Prostate gland (tissue), 2 donors: ENCODE measurements around the gene SCN5A.

ENCODE experiments used
- POLR2A ChIP-seq: fragments of 450-650 bp; IDR thresholded peaks from one replicate; pipeline ENCODE4 v1.6.1; 2016; ENCODE audit warnings: antibody characterized with exemption, mild to moderate bottlenecking
- POLR2AphosphoS5 ChIP-seq: sonication (generic); formaldehyde crosslinking; IDR thresholded peaks from one replicate; pipeline ENCODE4 v1.6.1; 2017; ENCODE audit warnings: antibody characterized with exemption
- TF ChIP-seq, protein P1 (sequence below), 4 experiments: fragments of 200-600 bp in 2 of 4; fragments of 450-650 bp in 2 of 4; sonication (generic) in 2 of 4; IDR thresholded peaks; 1 replicate in 3 of 4; 2 replicates in 1 of 4; pipeline ENCODE4 v1.5.1; 2016 to 2019; ENCODE audit warnings: antibody characterized with exemption in 4 of 4, mild to moderate bottlenecking in 2 of 4, moderate library complexity in 2 of 4

DNA sequence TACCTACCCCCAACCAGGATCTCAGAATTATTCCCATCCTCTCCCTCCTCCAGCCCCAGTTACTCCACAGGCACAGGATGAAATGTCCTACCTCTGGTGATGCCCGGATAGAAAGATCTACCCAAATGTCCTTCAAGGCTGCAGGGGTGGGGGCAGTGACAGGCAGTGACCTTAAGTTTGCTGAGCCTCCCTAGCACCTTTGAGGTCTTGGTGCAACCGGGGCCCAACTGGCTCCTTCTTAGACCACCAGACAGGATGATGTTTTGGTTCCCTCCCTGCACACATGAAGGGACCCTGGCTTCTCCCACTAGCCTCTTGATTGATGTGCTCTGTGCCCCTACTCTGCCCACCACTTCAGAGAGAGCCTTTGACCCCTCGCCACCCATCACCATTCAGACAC, 117.0 kb downstream of the SCN5A start:
- TF ChIP-seq POLR2A, result no peak
- TF ChIP-seq, protein P1, sequence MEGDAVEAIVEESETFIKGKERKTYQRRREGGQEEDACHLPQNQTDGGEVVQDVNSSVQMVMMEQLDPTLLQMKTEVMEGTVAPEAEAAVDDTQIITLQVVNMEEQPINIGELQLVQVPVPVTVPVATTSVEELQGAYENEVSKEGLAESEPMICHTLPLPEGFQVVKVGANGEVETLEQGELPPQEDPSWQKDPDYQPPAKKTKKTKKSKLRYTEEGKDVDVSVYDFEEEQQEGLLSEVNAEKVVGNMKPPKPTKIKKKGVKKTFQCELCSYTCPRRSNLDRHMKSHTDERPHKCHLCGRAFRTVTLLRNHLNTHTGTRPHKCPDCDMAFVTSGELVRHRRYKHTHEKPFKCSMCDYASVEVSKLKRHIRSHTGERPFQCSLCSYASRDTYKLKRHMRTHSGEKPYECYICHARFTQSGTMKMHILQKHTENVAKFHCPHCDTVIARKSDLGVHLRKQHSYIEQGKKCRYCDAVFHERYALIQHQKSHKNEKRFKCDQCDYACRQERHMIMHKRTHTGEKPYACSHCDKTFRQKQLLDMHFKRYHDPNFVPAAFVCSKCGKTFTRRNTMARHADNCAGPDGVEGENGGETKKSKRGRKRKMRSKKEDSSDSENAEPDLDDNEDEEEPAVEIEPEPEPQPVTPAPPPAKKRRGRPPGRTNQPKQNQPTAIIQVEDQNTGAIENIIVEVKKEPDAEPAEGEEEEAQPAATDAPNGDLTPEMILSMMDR (IDR thresholded peaks at IDR 0.05), result no peak
- TF ChIP-seq POLR2AphosphoS5, result no peak
